Measurements from ENCODE around the gene REM2.

The REM2 gene

GRCh38 chr14:22872833-22873520 lies 10.0 kb upstream of the REM2 start:
- DNase-seq (ENCODE audit: low read depth in 2 of 2) = no peak

- DNase-seq (ENCODE audit: low read depth in 2 of 2) = no peak
Observed at GRCh38 chr14:22875003-22875747, 7.8 kb upstream of the REM2 start.

GRCh38 chr14:22875748-22876319 lies 7.2 kb upstream of the REM2 start:
- DNase-seq (ENCODE audit: low read depth in 2 of 2) = no peak

GRCh38 chr14:22877000-22877501 lies 6.0 kb upstream of the REM2 start:
- no peak for DNase-seq (ENCODE audit: low read depth in 2 of 2)

GRCh38 chr14:22878271-22879246 lies 4.5 kb upstream of the REM2 start:
- no peak for DNase-seq (ENCODE audit: low read depth in 2 of 2)

GRCh38 chr14:22882064-22882463 lies 958 bp upstream of the REM2 start:
- no peak for DNase-seq (ENCODE audit: low read depth in 2 of 2)

- no peak for DNase-seq (ENCODE audit: low read depth in 2 of 2)
Observed at GRCh38 chr14:22882529-22883172, 371 bp upstream of the REM2 start.

GRCh38 chr14:22884076-22884737 lies 1.2 kb downstream of the REM2 start:
- DNase-seq (ENCODE audit: low read depth in 2 of 2) = no peak

GRCh38 chr14:22884738-22885523 lies 1.9 kb downstream of the REM2 start:
- no peak for DNase-seq (ENCODE audit: low read depth in 2 of 2)

- no peak for DNase-seq (ENCODE audit: low read depth in 2 of 2)
Observed at GRCh38 chr14:22885975-22886374, 3.0 kb downstream of the REM2 start.

- DNase-seq (ENCODE audit: low read depth in 2 of 2) = no peak
Observed at GRCh38 chr14:22886500-22887259, 3.7 kb downstream of the REM2 start.

GRCh38 chr14:22887260-22887989 lies 4.4 kb downstream of the REM2 start:
- DNase-seq (ENCODE audit: low read depth in 2 of 2) = peak in 1 of 2 experiments; percentile 50

GRCh38 chr14:22887990-22888378 lies 5.0 kb downstream of the REM2 start:
- DNase-seq (ENCODE audit: low read depth in 2 of 2) = no peak

- no peak for DNase-seq (ENCODE audit: low read depth in 2 of 2)
Observed at GRCh38 chr14:22888662-22889061, 5.6 kb downstream of the REM2 start.

GRCh38 chr14:22890416-22890815 lies 7.4 kb downstream of the REM2 start:
- no peak for DNase-seq (ENCODE audit: low read depth in 2 of 2)

- no peak for DNase-seq (ENCODE audit: low read depth in 2 of 2)
Observed at GRCh38 chr14:22892488-22892887, 9.5 kb downstream of the REM2 start.

GRCh38 chr14:22893706-22894105 lies 10.7 kb downstream of the REM2 start:
- DNase-seq (ENCODE audit: low read depth in 2 of 2) = no peak

- DNase-seq (ENCODE audit: low read depth in 2 of 2) = no peak
Observed at GRCh38 chr14:22895402-22895801, 12.4 kb downstream of the REM2 start.

All from fibroblast of skin of left quadriceps (primary cell).